OCI-LY7 (cell line): Measurements from ENCODE around the gene PACS1. TPM values are rescaled to one million over a fixed set of nuclear protein-coding genes. Genes with fewer than 3 reads are reported as not detected.

ENCODE experiments used
- BruUV-seq: library from RNA; stranded (reverse); fragments of 400-500 nt; replicated peaks from 2 replicates; lab custom pipeline; 2021; lab: Mats Ljungman, UMichigan
- CTCF ChIA-PET: fragments of 300-600 bp; sonication (Branson Sonifier 250); formaldehyde crosslinking; loops from one replicate; lab custom pipeline; 2022; ENCODE audit warnings: antibody characterized with exemption; ENCODE audit not compliant: unreplicated experiment; lab: Charles Lee
- POLR2A ChIA-PET: fragments of 300-600 bp; sonication (Branson Sonifier 250); formaldehyde crosslinking; loops from one replicate; lab custom pipeline; 2022; ENCODE audit warnings: antibody characterized with exemption; lab: Charles Lee
- DNase-seq: peaks from one replicate; pipeline ENCODE4 v3.0.0-alpha.2; 2015; ENCODE audit warnings: low spot score
- H2AFZ ChIP-seq: fragments of 200-600 bp; sonication (generic), shearing (Covaris generic); 2 replicates; pipeline ENCODE4 v1.6.1; 2014; ENCODE audit warnings: mild to moderate bottlenecking, antibody characterized with exemption, low read length, moderate library complexity
- H3K27ac ChIP-seq: fragments of 200-600 bp; sonication (generic); 2 replicates; pipeline ENCODE4 v1.5.1; 2014; ENCODE audit warnings: mixed run types, low read depth, mild to moderate bottlenecking, moderate library complexity, low read length, inconsistent platforms; ENCODE audit not compliant: poor library complexity, severe bottlenecking
- H3K36me3 ChIP-seq: fragments of 200-600 bp; sonication (generic); 2 replicates; pipeline ENCODE4 v1.6.1; 2014; ENCODE audit warnings: mild to moderate bottlenecking, antibody characterized with exemption, low read length, moderate library complexity, mixed read lengths; ENCODE audit not compliant: insufficient read depth
- H3K4me1 ChIP-seq: fragments of 200-600 bp; sonication (generic); 2 replicates; pipeline ENCODE4 v1.5.1; 2014; ENCODE audit warnings: mild to moderate bottlenecking, low read length; ENCODE audit not compliant: insufficient read depth, poor library complexity, severe bottlenecking
- H3K4me2 ChIP-seq: fragments of 200-600 bp; sonication (generic); 2 replicates; pipeline ENCODE4 v1.6.1; 2014; ENCODE audit warnings: mild to moderate bottlenecking, low read length
- H3K4me3 ChIP-seq: fragments of 200-600 bp; sonication (generic); 2 replicates; pipeline ENCODE4 v1.5.1; 2014; ENCODE audit warnings: mild to moderate bottlenecking, low read depth, low read length; ENCODE audit not compliant: poor library complexity, severe bottlenecking
- H3K79me2 ChIP-seq: fragments of 200-600 bp; sonication (generic); 2 replicates; pipeline ENCODE4 v1.6.1; 2016; ENCODE audit warnings: low read depth, mild to moderate bottlenecking, low read length, moderate library complexity, mixed read lengths; ENCODE audit not compliant: insufficient read depth
- H3K9me2 ChIP-seq: fragments of 200-600 bp; sonication (generic); 2 replicates; pipeline ENCODE4 v1.6.1; 2016; ENCODE audit warnings: mild to moderate bottlenecking, low read length, mixed read lengths; ENCODE audit not compliant: insufficient read depth
- H3K9me3 ChIP-seq: fragments of 200-600 bp; sonication (generic); 2 replicates; pipeline ENCODE4 v1.6.1; 2014; ENCODE audit warnings: mild to moderate bottlenecking, mixed run types, low read length, mixed read lengths
- H4K20me1 ChIP-seq: fragments of 200-600 bp; sonication (generic); 2 replicates; pipeline ENCODE4 v1.6.1; 2014; ENCODE audit warnings: mild to moderate bottlenecking, antibody characterized with exemption, low read length, moderate library complexity, mixed read lengths; ENCODE audit not compliant: insufficient read depth
- EZH2phosphoT487 ChIP-seq: fragments of 200-600 bp; sonication (generic); IDR thresholded peaks from 2 replicates; pipeline ENCODE4 v1.6.1; 2018; ENCODE audit warnings: low read depth, borderline replicate concordance, mild to moderate bottlenecking, mixed run types, antibody characterized with exemption, low read length, moderate library complexity, mixed read lengths
- intact Hi-C: fragments of 100-400 bp; cut with micrococcal nuclease; formaldehyde crosslinking; loops from one replicate; pipeline ENCODE4 v1.10.0; 2022; ENCODE audit not compliant: unreplicated experiment
- total RNA-seq, 2 experiments: library from RNA; depleted of rRNA in 1 of 2; stranded (reverse); fragments of >200 nt in 1 of 2; shearing (Covaris generic) in 1 of 2; gene quantifications; 2 replicates each; pipeline ENCODE4 v1.2.3, GENCODE V29; 2014 to 2022
- TF ChIP-seq, protein P1 (sequence below): fragments of 200-600 bp; sonication (generic); conservative IDR thresholded peaks from 2 replicates; pipeline ENCODE4 v1.5.1; 2014; ENCODE audit warnings: mild to moderate bottlenecking, antibody characterized with exemption, low read length, moderate library complexity, mixed read lengths

Gene PACS1
- total RNA-seq, 2 experiments from 2014 or later = 23.7 to 52.5 TPM

DNA sequence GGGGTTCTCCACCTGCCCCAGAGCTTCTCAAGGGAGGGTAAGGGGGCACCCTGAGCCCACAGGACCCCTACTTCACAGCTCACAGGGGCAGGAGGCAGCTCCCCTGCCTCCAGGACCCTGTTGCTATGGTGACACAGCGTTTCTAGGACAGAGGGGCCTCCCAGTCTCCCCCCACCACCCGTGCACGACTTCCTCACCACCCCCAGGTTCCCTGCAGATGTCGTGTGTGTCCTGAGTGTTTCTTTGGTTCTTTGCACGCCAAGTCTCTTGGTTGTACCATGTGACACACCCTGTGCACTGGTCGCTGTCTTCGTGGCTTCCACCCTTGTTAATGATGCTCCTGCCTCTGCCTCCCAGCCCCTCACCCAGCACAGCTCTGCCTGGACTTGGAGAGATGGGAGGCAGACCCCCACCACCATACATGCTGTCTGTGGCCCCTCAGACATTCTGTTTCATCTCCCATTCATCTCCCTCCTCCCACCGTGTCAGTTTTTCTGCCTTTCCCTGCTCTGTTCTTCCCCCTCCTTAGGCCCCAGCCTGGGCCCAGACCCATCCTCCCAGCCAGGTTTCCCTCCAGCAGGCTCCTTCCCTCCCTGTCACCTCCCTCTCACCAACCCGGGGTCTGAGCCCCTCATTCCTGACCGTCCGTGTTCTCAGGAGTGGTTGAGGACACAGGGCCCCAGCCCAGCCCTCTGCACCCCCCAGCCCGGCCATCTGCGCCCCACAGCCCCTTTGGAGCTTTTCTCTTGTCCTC is 173.9 kb downstream of the PACS1 start:
- Histone ChIP-seq H2AFZ (no peak overlapping the region), H3K4me2 (no peak overlapping the region), H3K79me2 (no peaks in the 10 kb centered on the region), H3K9me3 (no peaks in the 10 kb centered on the region), H3K9me2 (no peaks in the 10 kb centered on the region), H3K4me1 (no peaks in the 10 kb centered on the region), H3K27ac (no peak overlapping the region), H4K20me1 (no peaks in the 10 kb centered on the region), H3K36me3 (no peaks in the 10 kb centered on the region), H3K4me3 (no peak overlapping the region)
- DNase-seq = no peak
- CTCF ChIA-PET = no interaction called here
- intact Hi-C loops = no loop called here
- TF ChIP-seq EZH2phosphoT487 = no peak
- TF ChIP-seq, protein P1, sequence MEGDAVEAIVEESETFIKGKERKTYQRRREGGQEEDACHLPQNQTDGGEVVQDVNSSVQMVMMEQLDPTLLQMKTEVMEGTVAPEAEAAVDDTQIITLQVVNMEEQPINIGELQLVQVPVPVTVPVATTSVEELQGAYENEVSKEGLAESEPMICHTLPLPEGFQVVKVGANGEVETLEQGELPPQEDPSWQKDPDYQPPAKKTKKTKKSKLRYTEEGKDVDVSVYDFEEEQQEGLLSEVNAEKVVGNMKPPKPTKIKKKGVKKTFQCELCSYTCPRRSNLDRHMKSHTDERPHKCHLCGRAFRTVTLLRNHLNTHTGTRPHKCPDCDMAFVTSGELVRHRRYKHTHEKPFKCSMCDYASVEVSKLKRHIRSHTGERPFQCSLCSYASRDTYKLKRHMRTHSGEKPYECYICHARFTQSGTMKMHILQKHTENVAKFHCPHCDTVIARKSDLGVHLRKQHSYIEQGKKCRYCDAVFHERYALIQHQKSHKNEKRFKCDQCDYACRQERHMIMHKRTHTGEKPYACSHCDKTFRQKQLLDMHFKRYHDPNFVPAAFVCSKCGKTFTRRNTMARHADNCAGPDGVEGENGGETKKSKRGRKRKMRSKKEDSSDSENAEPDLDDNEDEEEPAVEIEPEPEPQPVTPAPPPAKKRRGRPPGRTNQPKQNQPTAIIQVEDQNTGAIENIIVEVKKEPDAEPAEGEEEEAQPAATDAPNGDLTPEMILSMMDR = no peak
- POLR2A ChIA-PET = interaction anchor here (0.6 kb wide), 1 partner anchor 9 kb away, joined by 4 read pairs; no protein-coding TSS in a partner anchor
- BruUV-seq = TSS peak; percentile 55

DNA sequence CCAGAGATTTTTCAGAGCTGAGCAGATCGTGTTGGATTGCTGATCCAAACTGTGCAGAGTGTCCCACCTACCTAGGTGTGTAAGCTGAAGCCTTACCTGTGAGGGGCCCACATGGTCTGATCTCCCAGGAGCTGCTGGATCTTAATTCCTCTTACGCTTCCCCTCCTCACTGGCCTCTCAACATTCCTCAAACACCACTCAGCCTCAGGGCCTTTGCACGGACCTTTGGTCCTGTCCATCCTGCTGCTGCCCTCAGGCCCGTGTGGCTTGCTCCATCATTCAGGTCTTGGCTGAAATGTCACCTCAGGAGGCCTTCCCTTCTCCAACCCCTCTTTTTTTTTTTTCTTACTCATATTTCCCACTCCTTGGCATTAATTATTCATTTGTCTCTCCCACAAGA is 177.2 kb downstream of the PACS1 start:
- H3K36me3 ChIP-seq = no peaks in the 10 kb centered on the region
- no peak overlapping the region for H3K4me2 ChIP-seq
- no peak overlapping the region for H3K4me3 ChIP-seq
- no peaks in the 10 kb centered on the region for H3K79me2 ChIP-seq
- TF ChIP-seq, protein P1 = no peak
- H3K9me3 ChIP-seq = no peaks in the 10 kb centered on the region
- H3K9me2 ChIP-seq = no peaks in the 10 kb centered on the region
- intact Hi-C loops = no loop called here
- no peaks in the 10 kb centered on the region for H3K4me1 ChIP-seq
- ChIA-PET POLR2A (no interaction called here), CTCF (no interaction called here)
- no peak for DNase-seq
- H4K20me1 ChIP-seq = no peaks in the 10 kb centered on the region
- no peak overlapping the region for H3K27ac ChIP-seq
- BruUV-seq = no TSS peak
- no peak overlapping the region for H2AFZ ChIP-seq

DNA sequence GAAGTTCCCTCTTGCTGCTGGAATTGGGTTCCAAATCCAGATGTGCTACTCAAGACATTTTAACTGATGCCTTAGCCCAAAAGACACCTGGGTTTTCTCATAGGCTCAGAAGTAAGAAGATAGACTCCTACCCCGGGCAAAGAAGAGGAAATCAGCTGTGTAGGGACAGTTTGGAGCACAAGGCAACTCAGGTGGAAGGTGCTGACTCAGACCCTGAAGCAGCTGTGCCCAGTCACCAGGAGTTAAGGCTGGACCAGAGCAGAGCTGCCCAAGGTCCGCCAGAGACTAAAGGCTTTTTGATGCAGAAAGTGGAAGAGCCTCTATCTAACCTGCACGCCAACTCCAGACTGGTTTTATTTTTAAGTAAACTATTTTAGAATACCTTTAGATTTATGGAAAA is 177.7 kb downstream of the PACS1 start:
- no peaks in the 10 kb centered on the region for H4K20me1 ChIP-seq
- no peak overlapping the region for H2AFZ ChIP-seq
- no TSS peak for BruUV-seq
- ChIA-PET POLR2A (no interaction called here), CTCF (no interaction called here)
- H3K9me3 ChIP-seq = no peaks in the 10 kb centered on the region
- no peaks in the 10 kb centered on the region for H3K9me2 ChIP-seq
- no peak overlapping the region for H3K4me3 ChIP-seq
- intact Hi-C loops = no loop called here
- H3K4me2 ChIP-seq = no peak overlapping the region
- no peak for DNase-seq
- H3K27ac ChIP-seq = no peak overlapping the region
- no peaks in the 10 kb centered on the region for H3K36me3 ChIP-seq
- no peaks in the 10 kb centered on the region for H3K79me2 ChIP-seq
- no peaks in the 10 kb centered on the region for H3K4me1 ChIP-seq
- TF ChIP-seq, protein P1 = no peak
- TF ChIP-seq EZH2phosphoT487 = no peak
